K562 (cell line): ENCODE measurements around the gene DCUN1D3. TPM values are rescaled to one million over a fixed set of nuclear protein-coding genes. Genes with fewer than 3 reads are reported as not detected.
A peak's percentile ranks its signal among the peaks of the same experiment; 100 is the strongest.

Source experiments
- CBX2 ChIP-seq: fragments of 200-600 bp; sonication (generic); IDR thresholded peaks from one replicate; pipeline ENCODE4 v1.6.1; 2012; ENCODE audit warnings: mild to moderate bottlenecking, low read length, inconsistent platforms; ENCODE audit not compliant: insufficient read depth, poor library complexity, severe bottlenecking
- CREB3L1 ChIP-seq: fragments of 450-650 bp; IDR thresholded peaks from 2 replicates; pipeline ENCODE4 v1.6.1; 2014; ENCODE audit warnings: low read depth, mild to moderate bottlenecking, moderate library complexity, borderline replicate concordance
- ETV1 ChIP-seq: fragments of 450-650 bp; conservative IDR thresholded peaks from 2 replicates; pipeline ENCODE4 v1.6.1; 2016; ENCODE audit warnings: missing genetic modification characterization, control low read depth, low read depth, missing compliant biosample characterization
- ETV5 ChIP-seq: sonication (generic); formaldehyde crosslinking; IDR thresholded peaks from 2 replicates; pipeline ENCODE4 v1.4.0; 2020; ENCODE audit warnings: low read depth, mild to moderate bottlenecking, missing genetic modification reagents
- HLTF ChIP-seq: fragments of 450-650 bp; IDR thresholded peaks from 2 replicates; pipeline ENCODE4 v1.6.1; 2016
- HNRNPUL1 ChIP-seq: fragments of 200-400 bp; formaldehyde crosslinking; IDR thresholded peaks from 2 replicates; pipeline ENCODE4 v1.6.1; 2017; ENCODE audit warnings: low read length
- HSF4 ChIP-seq: fragments of 250-450 bp; sonication (Bioruptor Pico); IDR thresholded peaks from 2 replicates; pipeline ENCODE4 v2.1.2; 2022; ENCODE audit warnings: mild to moderate bottlenecking, moderate library complexity, borderline replicate concordance
- NR2C2 ChIP-seq, 2 experiments: fragments of 200-800 bp in 1 of 2; sonication (Bioruptor generic) in 1 of 2; sonication (generic) in 1 of 2; formaldehyde crosslinking in 1 of 2; IDR thresholded peaks; 2 replicates each; pipeline versions ENCODE4 v1.6.1 to v1.8.0; 2016 to 2022; ENCODE audit warnings: mild to moderate bottlenecking in 1 of 2, missing compliant biosample characterization in 1 of 2, missing genetic modification characterization in 1 of 2, missing genetic modification reagents in 1 of 2
- ZNF589 ChIP-seq: fragments of 200-800 bp; sonication (Bioruptor generic); IDR thresholded peaks from 2 replicates; pipeline ENCODE4 v1.6.1; 2016; ENCODE audit warnings: low read depth, missing genetic modification characterization, missing compliant biosample characterization
- polyA plus RNA-seq, 8 experiments: library from polyadenylated mRNA; depleted of rRNA in 4 of 8; stranded (reverse) in 5 of 8; unstranded in 3 of 8; fragments of >200 nt; fragmentation: Nextera tagmentation in 2 of 8; fragmentation: Illumina TruSeq in 1 of 8; extraction: Ambion mirVana in 2 of 8; extraction: Trizol in 1 of 8; gene quantifications; 2 replicates each; pipeline versions ENCODE4 v1.2.1 to v1.2.3, GENCODE V29; 2011 to 2014; ENCODE audit warnings: inconsistent platforms in 1 of 8, missing spikeins in 1 of 8
- total RNA-seq, 7 experiments: library from RNA; depleted of rRNA in 6 of 7; stranded (reverse); fragments of >200 nt in 6 of 7; fragmentation: Illumina TruSeq in 2 of 7; extraction: Trizol in 2 of 7; gene quantifications; 2 replicates each; pipeline versions ENCODE4 v1.2.1 to v1.2.3, GENCODE V29; 2011 to 2021; ENCODE audit warnings: low replicate concordance in 1 of 7
- TF ChIP-seq, protein P1 (sequence below): fragments of 450-650 bp; IDR thresholded peaks from 2 replicates; pipeline ENCODE4 v1.6.1; 2017; ENCODE audit warnings: antibody characterized with exemption, mild to moderate bottlenecking
- TF ChIP-seq, protein P2 (sequence below), 2 experiments: fragments of 450-650 bp; IDR thresholded peaks; 2 replicates each; pipeline ENCODE4 v1.6.1; 2016; ENCODE audit warnings: mild to moderate bottlenecking in 2 of 2, borderline replicate concordance in 1 of 2, low read depth in 1 of 2, moderate library complexity in 1 of 2

Gene DCUN1D3
- total and polyA plus RNA-seq, 9 of the 15 experiments (the other 6 are each of a cell fraction or from before 2014, with no cell fraction given): 1.0 to 4.7 (median 2.2) TPM

DNA sequence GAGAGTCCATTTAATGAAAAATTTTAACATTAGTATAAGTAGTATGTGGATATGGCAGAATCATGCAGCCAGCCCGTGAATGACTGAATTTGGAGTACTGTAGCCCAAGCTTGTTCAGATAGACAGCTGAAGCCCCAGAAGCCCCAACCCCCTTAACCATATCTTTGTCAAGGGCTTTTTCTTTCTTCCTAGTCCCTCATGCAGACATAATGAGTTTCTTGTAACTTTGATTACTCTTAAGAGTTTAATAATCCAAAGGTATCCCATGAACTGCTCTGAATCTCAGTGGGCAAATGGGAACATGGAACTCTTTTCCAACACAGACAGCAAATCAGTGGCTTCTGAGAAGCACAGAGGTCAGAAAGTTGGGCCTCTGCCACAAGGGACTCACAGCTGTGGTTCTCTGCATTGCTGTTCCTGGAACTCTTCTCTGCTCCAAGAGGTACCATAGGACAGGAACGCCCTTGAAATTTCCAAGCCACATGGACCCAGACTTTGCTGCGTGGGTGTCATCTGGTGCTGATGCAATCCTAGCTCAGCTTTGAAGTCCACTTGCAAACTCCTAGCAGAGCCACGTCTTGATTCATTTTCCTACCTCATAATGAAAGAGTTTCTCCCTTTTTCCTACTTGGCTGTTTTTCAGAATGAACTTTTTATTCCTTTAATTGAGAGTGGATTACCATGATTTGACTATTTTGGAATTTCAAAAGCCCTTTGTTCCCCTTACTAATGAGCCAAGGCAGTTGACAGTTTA, 18.5 kb upstream of the DCUN1D3 start (continued):
- TF ChIP-seq ETV5 (CRISPR knock-in tag) (no peak), ZNF589 (CRISPR knock-in tag) (peak; percentile 86), HNRNPUL1 (no peak), CBX2 (no peak), HSF4 (CRISPR knock-in tag) (no peak), CREB3L1 (peak; percentile 68; the same call in 1 of the 2 replicates), NR2C2 (CRISPR knock-in tag; IDR thresholded peaks at IDR 0.05) (no peak), NR2C2 (tag; IDR thresholded peaks at IDR 0.05) (peak; percentile 80), ETV1 (0 out of 2 replicates have a peak, but pooled peaks have one; percentile 14), HLTF (0 out of 2 replicates have a peak, but pooled peaks have one; percentile 31)
- TF ChIP-seq, protein P1, sequence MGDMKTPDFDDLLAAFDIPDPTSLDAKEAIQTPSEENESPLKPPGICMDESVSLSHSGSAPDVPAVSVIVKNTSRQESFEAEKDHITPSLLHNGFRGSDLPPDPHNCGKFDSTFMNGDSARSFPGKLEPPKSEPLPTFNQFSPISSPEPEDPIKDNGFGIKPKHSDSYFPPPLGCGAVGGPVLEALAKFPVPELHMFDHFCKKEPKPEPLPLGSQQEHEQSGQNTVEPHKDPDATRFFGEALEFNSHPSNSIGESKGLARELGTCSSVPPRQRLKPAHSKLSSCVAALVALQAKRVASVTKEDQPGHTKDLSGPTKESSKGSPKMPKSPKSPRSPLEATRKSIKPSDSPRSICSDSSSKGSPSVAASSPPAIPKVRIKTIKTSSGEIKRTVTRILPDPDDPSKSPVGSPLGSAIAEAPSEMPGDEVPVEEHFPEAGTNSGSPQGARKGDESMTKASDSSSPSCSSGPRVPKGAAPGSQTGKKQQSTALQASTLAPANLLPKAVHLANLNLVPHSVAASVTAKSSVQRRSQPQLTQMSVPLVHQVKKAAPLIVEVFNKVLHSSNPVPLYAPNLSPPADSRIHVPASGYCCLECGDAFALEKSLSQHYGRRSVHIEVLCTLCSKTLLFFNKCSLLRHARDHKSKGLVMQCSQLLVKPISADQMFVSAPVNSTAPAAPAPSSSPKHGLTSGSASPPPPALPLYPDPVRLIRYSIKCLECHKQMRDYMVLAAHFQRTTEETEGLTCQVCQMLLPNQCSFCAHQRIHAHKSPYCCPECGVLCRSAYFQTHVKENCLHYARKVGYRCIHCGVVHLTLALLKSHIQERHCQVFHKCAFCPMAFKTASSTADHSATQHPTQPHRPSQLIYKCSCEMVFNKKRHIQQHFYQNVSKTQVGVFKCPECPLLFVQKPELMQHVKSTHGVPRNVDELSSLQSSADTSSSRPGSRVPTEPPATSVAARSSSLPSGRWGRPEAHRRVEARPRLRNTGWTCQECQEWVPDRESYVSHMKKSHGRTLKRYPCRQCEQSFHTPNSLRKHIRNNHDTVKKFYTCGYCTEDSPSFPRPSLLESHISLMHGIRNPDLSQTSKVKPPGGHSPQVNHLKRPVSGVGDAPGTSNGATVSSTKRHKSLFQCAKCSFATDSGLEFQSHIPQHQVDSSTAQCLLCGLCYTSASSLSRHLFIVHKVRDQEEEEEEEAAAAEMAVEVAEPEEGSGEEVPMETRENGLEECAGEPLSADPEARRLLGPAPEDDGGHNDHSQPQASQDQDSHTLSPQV: peak; percentile 85; the same call in 1 of the 2 replicates
- TF ChIP-seq, protein P2, sequence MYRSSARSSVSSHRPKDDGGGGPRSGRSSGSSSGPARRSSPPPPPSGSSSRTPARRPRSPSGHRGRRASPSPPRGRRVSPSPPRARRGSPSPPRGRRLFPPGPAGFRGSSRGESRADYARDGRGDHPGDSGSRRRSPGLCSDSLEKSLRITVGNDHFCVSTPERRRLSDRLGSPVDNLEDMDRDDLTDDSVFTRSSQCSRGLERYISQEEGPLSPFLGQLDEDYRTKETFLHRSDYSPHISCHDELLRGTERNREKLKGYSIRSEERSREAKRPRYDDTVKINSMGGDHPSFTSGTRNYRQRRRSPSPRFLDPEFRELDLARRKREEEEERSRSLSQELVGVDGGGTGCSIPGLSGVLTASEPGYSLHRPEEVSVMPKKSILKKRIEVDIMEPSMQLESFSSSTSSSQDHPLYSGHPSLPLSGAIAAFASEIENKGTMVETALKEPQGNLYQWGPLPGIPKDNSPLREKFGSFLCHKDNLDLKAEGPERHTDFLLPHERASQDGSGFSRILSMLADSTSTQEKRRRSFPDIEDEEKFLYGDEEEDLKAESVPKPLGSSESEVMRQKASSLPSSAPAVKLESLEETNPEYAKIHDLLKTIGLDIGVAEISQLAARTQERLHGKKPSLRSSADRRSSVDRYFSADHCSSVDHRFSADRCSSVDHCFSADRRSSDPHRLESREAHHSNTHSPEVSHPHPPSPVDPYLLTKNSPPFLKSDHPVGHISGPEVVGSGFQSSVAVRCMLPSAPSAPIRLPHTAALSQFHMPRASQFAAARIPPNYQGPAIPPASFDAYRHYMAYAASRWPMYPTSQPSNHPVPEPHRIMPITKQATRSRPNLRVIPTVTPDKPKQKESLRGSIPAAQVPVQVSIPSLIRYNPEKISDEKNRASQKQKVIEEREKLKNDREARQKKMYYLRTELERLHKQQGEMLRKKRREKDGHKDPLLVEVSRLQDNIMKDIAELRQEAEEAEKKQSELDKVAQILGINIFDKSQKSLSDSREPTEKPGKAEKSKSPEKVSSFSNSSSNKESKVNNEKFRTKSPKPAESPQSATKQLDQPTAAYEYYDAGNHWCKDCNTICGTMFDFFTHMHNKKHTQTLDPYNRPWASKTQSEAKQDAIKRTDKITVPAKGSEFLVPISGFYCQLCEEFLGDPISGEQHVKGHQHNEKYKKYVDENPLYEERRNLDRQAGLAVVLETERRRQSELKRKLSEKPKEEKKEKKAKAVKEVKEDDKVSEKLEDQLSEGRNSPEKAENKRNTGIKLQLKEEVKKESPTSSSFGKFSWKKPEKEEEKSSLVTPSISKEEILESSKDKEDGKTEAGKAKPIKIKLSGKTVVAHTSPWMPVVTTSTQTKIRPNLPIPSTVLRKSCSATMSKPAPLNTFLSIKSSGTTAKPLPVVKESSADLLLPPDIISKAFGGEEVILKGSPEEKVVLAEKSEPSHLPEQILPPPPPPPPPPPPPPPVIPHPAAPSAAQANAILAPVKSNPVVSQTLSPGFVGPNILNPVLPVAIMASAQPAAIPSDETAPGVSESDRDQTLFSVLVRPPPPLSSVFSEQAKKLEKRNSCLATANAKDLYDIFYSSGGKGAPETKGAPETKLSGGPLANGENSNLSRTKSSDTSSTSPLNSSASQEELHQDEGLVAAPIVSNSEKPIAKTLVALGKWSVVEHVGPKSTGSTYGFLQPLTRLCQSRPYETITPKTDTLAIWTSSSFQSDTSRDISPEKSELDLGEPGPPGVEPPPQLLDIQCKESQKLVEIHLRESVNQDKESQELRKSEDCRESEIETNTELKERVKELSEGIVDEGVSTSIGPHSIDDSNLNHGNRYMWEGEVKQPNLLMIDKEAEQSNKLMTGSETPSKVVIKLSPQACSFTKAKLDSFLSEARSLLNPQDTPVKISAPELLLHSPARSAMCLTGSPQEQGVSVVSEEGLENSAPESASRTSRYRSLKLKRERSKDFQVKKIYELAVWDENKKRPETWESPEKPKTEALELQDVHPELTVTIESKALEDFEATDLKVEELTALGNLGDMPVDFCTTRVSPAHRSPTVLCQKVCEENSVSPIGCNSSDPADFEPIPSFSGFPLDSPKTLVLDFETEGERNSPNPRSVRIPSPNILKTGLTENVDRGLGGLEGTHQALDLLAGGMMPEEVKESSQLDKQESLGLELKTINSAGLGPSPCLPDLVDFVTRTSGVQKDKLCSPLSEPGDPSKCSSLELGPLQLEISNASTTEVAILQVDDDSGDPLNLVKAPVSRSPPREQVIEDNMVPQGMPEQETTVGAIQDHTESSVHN (IDR thresholded peaks at IDR 0.05; ENCODE audit: borderline replicate concordance in 1 of 2, low read depth in 1 of 2): peak in 1 of 2 experiments; percentile 92; a peak in 2 of 4 replicates
